IPS DF 4.7 (cell line): ENCODE results near the gene AQP6.

Source experiments
- DNase-seq: peaks from one replicate; pipeline ENCODE4 v3.0.0-alpha.2; 2013; ENCODE audit warnings: low spot score; ENCODE audit errors: extremely low read depth

AQP6 gene

GRCh38 chr12:49942921-49943624 lies 29.7 kb upstream of the AQP6 start:
- DNase-seq = no peak

GRCh38 chr12:49943625-49943960 lies 29.2 kb upstream of the AQP6 start:
- no peak for DNase-seq

- no peak for DNase-seq
These were observed 28.7 kb upstream of the AQP6 start for GRCh38 chr12:49944046-49944445.

- DNase-seq = no peak
These were observed 28.0 kb upstream of the AQP6 start for GRCh38 chr12:49944718-49945117.

- peak; percentile 87 for DNase-seq
These were observed 27.2 kb upstream of the AQP6 start for GRCh38 chr12:49945394-49946080.

GRCh38 chr12:49946086-49946485 lies 26.7 kb upstream of the AQP6 start:
- no peak for DNase-seq

GRCh38 chr12:49946497-49946896 lies 26.2 kb upstream of the AQP6 start:
- DNase-seq = no peak

GRCh38 chr12:49947593-49948226 lies 25.0 kb upstream of the AQP6 start:
- no peak for DNase-seq

- DNase-seq = no peak
These were observed 23.6 kb upstream of the AQP6 start for GRCh38 chr12:49948866-49949845.

GRCh38 chr12:49949866-49950265 lies 22.9 kb upstream of the AQP6 start:
- no peak for DNase-seq

- DNase-seq = no peak
These were observed 22.2 kb upstream of the AQP6 start, which contains the start of gene AQP2 for GRCh38 chr12:49950273-49951251. Gene AQP2, plus strand, starts transcription at chr12:49950737. Its CDS starts 94 bp downstream, at chr12:49950831.

GRCh38 chr12:49951411-49952240 lies 21.1 kb upstream of the AQP6 start:
- DNase-seq = no peak

GRCh38 chr12:49952391-49953055 lies 20.2 kb upstream of the AQP6 start:
- DNase-seq = no peak

GRCh38 chr12:49953151-49953550 lies 19.6 kb upstream of the AQP6 start:
- no peak for DNase-seq

- no peak for DNase-seq
These were observed 18.5 kb upstream of the AQP6 start for GRCh38 chr12:49953961-49954846.

- DNase-seq = no peak
These were observed 17.6 kb upstream of the AQP6 start for GRCh38 chr12:49954863-49955830.
